Neutrophil (primary cell): Measurements from ENCODE around the gene CRTC3.
"Not testable (repeated sequence)": the region's sequence is repeated elsewhere in the genome, so short reads cannot be mapped to it uniquely, and the experiment has no call there.

Source experiments
- H3K27ac ChIP-seq: fragments of 200-600 bp; sonication (generic); 2 replicates; pipeline ENCODE4 v1.5.1; 2016; ENCODE audit warnings: mild to moderate bottlenecking, moderate library complexity
- H3K27me3 ChIP-seq: fragments of 200-600 bp; sonication (generic); 2 replicates; pipeline ENCODE4 v1.6.0; 2016; ENCODE audit warnings: mild to moderate bottlenecking
- H3K36me3 ChIP-seq: fragments of 200-600 bp; sonication (generic); 2 replicates; pipeline ENCODE4 v1.5.1; 2017
- H3K4me1 ChIP-seq, 2 experiments: fragments of 200-600 bp in 1 of 2; sonication (generic) in 1 of 2; 1 replicate in 1 of 2; 2 replicates in 1 of 2; pipeline versions ENCODE4 v1.5.1 to v1.6.1; 2013 to 2016; ENCODE audit warnings: low read depth in 1 of 2, low read length in 1 of 2, mild to moderate bottlenecking in 1 of 2, moderate library complexity in 1 of 2; ENCODE audit not compliant: control insufficient read depth in 1 of 2, insufficient read depth in 1 of 2
- H3K4me3 ChIP-seq, 2 experiments: fragments of 200-600 bp in 1 of 2; sonication (generic) in 1 of 2; 1 replicate in 1 of 2; 2 replicates in 1 of 2; pipeline ENCODE4 v1.5.1; 2013 to 2016; ENCODE audit warnings: low read depth in 1 of 2, low read length in 1 of 2, mild to moderate bottlenecking in 1 of 2, moderate library complexity in 1 of 2
- H3K9me3 ChIP-seq: fragments of 200-600 bp; sonication (generic); 2 replicates; pipeline ENCODE4 v1.5.1; 2016
- TF ChIP-seq, protein P1 (sequence below): fragments of 200-600 bp; sonication (generic); IDR thresholded peaks from 2 replicates; pipeline ENCODE4 v1.5.1; 2016; ENCODE audit warnings: antibody characterized with exemption

CRTC3 gene

GRCh38 chr15:90497376-90497775, 32.3 kb upstream of the CRTC3 start:
- Histone ChIP-seq H3K36me3 (peaks cover 99% of the 10 kb centered on the region), H3K4me3 (no peak overlapping the region)
- TF ChIP-seq, protein P1, sequence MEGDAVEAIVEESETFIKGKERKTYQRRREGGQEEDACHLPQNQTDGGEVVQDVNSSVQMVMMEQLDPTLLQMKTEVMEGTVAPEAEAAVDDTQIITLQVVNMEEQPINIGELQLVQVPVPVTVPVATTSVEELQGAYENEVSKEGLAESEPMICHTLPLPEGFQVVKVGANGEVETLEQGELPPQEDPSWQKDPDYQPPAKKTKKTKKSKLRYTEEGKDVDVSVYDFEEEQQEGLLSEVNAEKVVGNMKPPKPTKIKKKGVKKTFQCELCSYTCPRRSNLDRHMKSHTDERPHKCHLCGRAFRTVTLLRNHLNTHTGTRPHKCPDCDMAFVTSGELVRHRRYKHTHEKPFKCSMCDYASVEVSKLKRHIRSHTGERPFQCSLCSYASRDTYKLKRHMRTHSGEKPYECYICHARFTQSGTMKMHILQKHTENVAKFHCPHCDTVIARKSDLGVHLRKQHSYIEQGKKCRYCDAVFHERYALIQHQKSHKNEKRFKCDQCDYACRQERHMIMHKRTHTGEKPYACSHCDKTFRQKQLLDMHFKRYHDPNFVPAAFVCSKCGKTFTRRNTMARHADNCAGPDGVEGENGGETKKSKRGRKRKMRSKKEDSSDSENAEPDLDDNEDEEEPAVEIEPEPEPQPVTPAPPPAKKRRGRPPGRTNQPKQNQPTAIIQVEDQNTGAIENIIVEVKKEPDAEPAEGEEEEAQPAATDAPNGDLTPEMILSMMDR, result no peak

GRCh38 chr15:90497912-90498311, 31.8 kb upstream of the CRTC3 start:
- H3K9me3 ChIP-seq, result no peaks in the 10 kb centered on the region
- H3K27ac ChIP-seq, result no peak overlapping the region
- TF ChIP-seq, protein P1, result no peak
- H3K36me3 ChIP-seq, result peaks cover 99% of the 10 kb centered on the region
- no peaks in the 10 kb centered on the region for H3K27me3 ChIP-seq
- no peaks in the 10 kb centered on the region for H3K4me1 ChIP-seq
- H3K4me3 ChIP-seq, result no peak overlapping the region

More at GRCh38 chr15:90497376-90497775, 32.3 kb upstream of the CRTC3 start:
- Histone ChIP-seq H3K27ac (no peak overlapping the region), H3K27me3 (no peaks in the 10 kb centered on the region), H3K4me1 (no peaks in the 10 kb centered on the region), H3K9me3 (no peaks in the 10 kb centered on the region)

- Histone ChIP-seq H3K27me3 (no peaks in the 10 kb centered on the region), H3K4me1 (no peaks in the 10 kb centered on the region), H3K36me3 (peaks cover 81% of the 10 kb centered on the region), H3K9me3 (no peaks in the 10 kb centered on the region), H3K4me3 (no peak overlapping the region), H3K27ac (no peak overlapping the region)
- TF ChIP-seq, protein P1, result no peak
Measured at GRCh38 chr15:90500171-90500570, 29.6 kb upstream of the CRTC3 start.

DNA sequence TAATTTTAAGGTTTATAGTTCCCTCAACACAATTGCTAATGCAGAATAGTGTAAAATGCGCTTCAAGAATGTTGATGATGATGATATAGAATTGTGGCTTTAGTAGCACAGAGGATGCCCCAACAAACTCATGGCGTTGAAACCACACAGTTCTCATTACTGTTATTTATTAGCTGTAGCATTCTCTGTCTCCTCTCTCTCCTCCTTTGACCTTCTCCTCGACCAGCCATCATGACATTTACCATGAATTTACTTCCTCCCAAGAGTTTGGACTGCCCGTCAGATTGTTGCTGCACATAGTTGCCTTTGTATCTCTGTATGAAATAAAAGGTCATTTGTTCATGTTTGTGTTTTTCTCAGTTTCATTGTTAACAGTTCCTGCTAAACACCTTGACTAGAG, 27.8 kb upstream of the CRTC3 start:
- Histone ChIP-seq H3K27me3 (no peaks in the 10 kb centered on the region), H3K36me3 (peaks cover 64% of the 10 kb centered on the region), H3K4me1 (no peaks in the 10 kb centered on the region), H3K9me3 (no peaks in the 10 kb centered on the region), H3K27ac (no peak overlapping the region), H3K4me3 (no peak overlapping the region)
- TF ChIP-seq, protein P1, result no peak

- H3K27ac ChIP-seq, H3K9me3 ChIP-seq, H3K36me3 ChIP-seq, H3K4me3 ChIP-seq, H3K4me1 ChIP-seq: not testable (repeated sequence)
- peaks cover 45% of the 10 kb centered on the region for H3K27me3 ChIP-seq
Measured at GRCh38 chr15:90510781-90511180, 18.9 kb upstream of the CRTC3 start.

GRCh38 chr15:90511211-90511618, 18.5 kb upstream of the CRTC3 start:
- H3K9me3 ChIP-seq, result not testable (repeated sequence)

DNA sequence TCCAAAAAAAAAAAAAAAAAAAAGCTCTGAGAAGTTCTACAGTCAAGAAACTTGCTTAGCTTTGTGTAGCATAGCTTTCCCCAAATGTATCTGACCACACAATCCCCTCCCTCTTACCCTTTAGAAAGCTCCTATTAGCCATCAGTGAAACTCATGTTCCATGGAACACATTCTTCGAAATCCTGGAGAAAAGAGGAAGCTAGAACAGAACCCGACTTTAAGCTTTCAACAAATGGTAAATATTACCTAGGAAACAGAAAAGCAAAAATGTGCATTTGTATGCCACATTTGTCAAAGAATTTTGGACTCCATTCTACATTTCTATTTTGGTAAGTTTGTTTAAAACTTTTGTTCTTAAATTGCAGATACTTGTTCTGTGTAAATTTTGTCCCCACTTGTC, 17.4 kb upstream of the CRTC3 start:
- Histone ChIP-seq H3K4me3 (no peak overlapping the region), H3K27ac (no peak overlapping the region), H3K36me3 (no peaks in the 10 kb centered on the region), H3K4me1 (no peaks in the 10 kb centered on the region), H3K27me3 (peaks cover 45% of the 10 kb centered on the region), H3K9me3 (no peaks in the 10 kb centered on the region)
- TF ChIP-seq, protein P1, result no peak

More at GRCh38 chr15:90511211-90511618, 18.5 kb upstream of the CRTC3 start:
- not testable (repeated sequence) for H3K4me1 ChIP-seq, H3K27ac ChIP-seq, H3K4me3 ChIP-seq, H3K36me3 ChIP-seq
- peaks cover 45% of the 10 kb centered on the region for H3K27me3 ChIP-seq
